CD4-positive, alpha-beta memory T cell (primary cell): Measurements from ENCODE around the gene HMX3. TPM values are rescaled to one million over a fixed set of nuclear protein-coding genes. Genes with fewer than 3 reads are reported as not detected.

Experiments used
- CTCF ChIA-PET: fragments of 350-600 bp; sonication (Branson Sonifier 250); formaldehyde crosslinking; loops from one replicate; lab custom pipeline; 2021; ENCODE audit warnings: inconsistent platforms; ENCODE audit not compliant: partially characterized antibody; lab: Charles Lee
- POLR2A ChIA-PET: fragments of 350-600 bp; sonication (Branson Sonifier 250); formaldehyde crosslinking; loops from one replicate; lab custom pipeline; 2021; ENCODE audit not compliant: partially characterized antibody; lab: Charles Lee
- DNase-seq, 5 donors: peaks; one replicate each; pipeline versions ENCODE4 v3.0.0 to v3.0.0-alpha.2; 2020 to 2022; ENCODE audit warnings: mixed read lengths in 1 of 5
- H3K27ac ChIP-seq: one replicate; pipeline ENCODE4 v1.7.0; 2013; ENCODE audit warnings: low read depth, low read length
- H3K27me3 ChIP-seq: 2 replicates; pipeline ENCODE4 v1.7.0; 2013; ENCODE audit warnings: mild to moderate bottlenecking, low read length, moderate library complexity; ENCODE audit not compliant: insufficient read depth
- H3K36me3 ChIP-seq: 2 replicates; pipeline ENCODE4 v1.7.0; 2013; ENCODE audit warnings: mild to moderate bottlenecking, low read length, moderate library complexity; ENCODE audit not compliant: insufficient read depth
- H3K4me1 ChIP-seq: 2 replicates; pipeline ENCODE4 v1.7.0; 2013; ENCODE audit warnings: mild to moderate bottlenecking, low read length, moderate library complexity; ENCODE audit not compliant: insufficient read depth
- H3K4me3 ChIP-seq, 2 donors: one replicate each; pipeline ENCODE4 v1.7.0; 2013; ENCODE audit warnings: low read length in 2 of 2, mild to moderate bottlenecking in 1 of 2
- H3K9me3 ChIP-seq, 2 donors: one replicate each; pipeline ENCODE4 v1.7.0; 2013; ENCODE audit warnings: low read length in 2 of 2, control low read depth in 1 of 2; ENCODE audit not compliant: control insufficient read depth in 1 of 2
- H3K27ac Mint-ChIP-seq, 7 donors: one replicate each; pipeline ENCODE4 v1.8.0; 2020 to 2021; ENCODE audit warnings: mixed read lengths in 7 of 7, mild to moderate bottlenecking in 6 of 7, inconsistent platforms in 3 of 7, moderate library complexity in 3 of 7
- H3K27me3 Mint-ChIP-seq, 2 donors: one replicate each; pipeline ENCODE4 v1.8.0; 2020 to 2021; ENCODE audit warnings: mixed read lengths in 2 of 2
- H3K36me3 Mint-ChIP-seq, 2 donors: one replicate each; pipeline ENCODE4 v1.8.0; 2020 to 2021; ENCODE audit warnings: mixed read lengths in 2 of 2, inconsistent platforms in 1 of 2, mild to moderate bottlenecking in 1 of 2
- H3K4me1 Mint-ChIP-seq, 4 donors: one replicate each; pipeline ENCODE4 v1.8.0; 2020 to 2021; ENCODE audit warnings: mixed read lengths in 4 of 4, mild to moderate bottlenecking in 1 of 4
- H3K4me3 Mint-ChIP-seq, 8 donors: one replicate each; pipeline ENCODE4 v1.8.0; 2020 to 2021; ENCODE audit warnings: mixed read lengths in 8 of 8, mild to moderate bottlenecking in 7 of 8, moderate library complexity in 6 of 8, inconsistent platforms in 3 of 8
- H3K9me3 Mint-ChIP-seq, 8 donors: one replicate each; pipeline ENCODE4 v1.8.0; 2020 to 2021; ENCODE audit warnings: mixed read lengths in 8 of 8, mild to moderate bottlenecking in 5 of 8, inconsistent platforms in 3 of 8, moderate library complexity in 1 of 8
- intact Hi-C: fragments of 100-400 bp; cut with micrococcal nuclease; formaldehyde crosslinking; loops from one replicate; pipeline ENCODE4 v1.15.1; 2023
- polyA plus RNA-seq, 2 donors: library from polyadenylated mRNA; unstranded; fragments of 300-500 nt; fragmentation: Illumina TruSeq; gene quantifications; one replicate each; pipeline ENCODE4 v1.2.3, GENCODE V29; 2021
- total RNA-seq, 2 experiments: library from RNA; stranded (reverse); gene quantifications; one replicate each; pipeline ENCODE4 v1.2.3, GENCODE V29; 2021

HMX3 gene
- total and polyA plus RNA-seq, 4 experiments from 2014 or later: not detected

DNA sequence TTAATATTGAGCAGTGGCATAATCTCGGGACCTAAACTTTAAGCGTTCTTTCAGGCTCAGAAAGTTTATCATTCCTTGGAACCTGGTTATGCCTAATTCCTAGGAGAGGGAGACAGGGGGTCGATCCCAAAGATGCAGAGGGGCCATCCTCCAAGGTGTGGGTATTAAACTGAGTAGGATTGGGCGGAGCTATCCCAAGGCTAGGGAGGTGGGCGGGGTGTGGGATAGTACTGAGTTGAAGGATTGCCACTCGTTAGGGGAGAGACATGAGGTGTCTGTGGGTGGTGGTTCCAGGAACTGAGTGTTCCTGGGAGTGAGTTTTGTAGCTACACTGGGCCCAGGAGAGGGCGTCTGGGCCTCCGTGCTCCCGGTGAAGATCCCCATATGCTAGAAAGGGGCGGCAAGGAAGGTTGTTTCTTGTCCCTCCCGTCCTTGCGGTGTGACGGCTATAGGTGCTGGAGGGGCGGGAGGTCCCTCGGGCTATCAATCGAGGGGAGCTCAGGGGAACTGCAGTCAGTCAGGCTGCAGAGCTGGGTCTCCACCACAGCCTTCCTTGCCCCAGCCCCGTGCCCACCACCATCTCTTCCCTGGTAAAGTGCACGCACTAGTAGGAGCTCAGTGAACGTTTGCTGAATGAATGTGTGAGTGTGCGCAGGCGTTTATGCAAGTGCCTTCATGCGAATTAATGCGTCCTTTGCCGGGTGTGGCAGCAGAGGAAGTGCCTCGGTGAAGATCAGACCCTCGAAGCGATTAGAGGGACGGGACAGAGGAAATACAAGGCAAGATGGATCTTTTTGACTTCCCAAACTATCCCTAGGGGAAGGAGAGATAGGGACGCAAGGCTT lies 9.1 kb downstream of the HMX3 start:
- H3K4me1 ChIP-seq: peaks cover 87% of the 10 kb centered on the region
- peak overlapping the region in 6 of 8 donors; percentile 15 to 68 (median 58) for H3K4me3 Mint-ChIP-seq
- DNase-seq: peak in 1 of 5 donors; percentile 24
- no peaks in the 10 kb centered on the region for H3K36me3 Mint-ChIP-seq
- H3K9me3 ChIP-seq: no peaks in the 10 kb centered on the region
- H3K9me3 Mint-ChIP-seq: peaks cover 0 to 5% (median 0%) of the 10 kb centered on the region in 8 donors
- peaks cover 90% of the 10 kb centered on the region for H3K27me3 ChIP-seq
- no peak overlapping the region for H3K4me3 ChIP-seq
- POLR2A ChIA-PET: interaction anchor here (2.4 to 2.5 kb wide), 2 partner anchors 9 to 97 kb away, joined by 7 to 10 read pairs; partner anchors contain the start of gene BUB3
- no peak overlapping the region for H3K27ac ChIP-seq
- CTCF ChIA-PET: interaction anchor here (0.8 to 1.6 kb wide), 6 partner anchors 9 to 580 kb away, joined by 3 to 8 read pairs (median 3); partner anchors contain the start of gene BUB3
- H3K27ac Mint-ChIP-seq: peak overlapping the region in 3 of 7 donors; percentile 5 to 13 (median 12)
- no peaks in the 10 kb centered on the region for H3K36me3 ChIP-seq
- peaks cover 67 to 73% of the 10 kb centered on the region in 2 donors for H3K27me3 Mint-ChIP-seq
- intact Hi-C loops: no loop called here
- H3K4me1 Mint-ChIP-seq: peaks cover 40 to 78% (median 57%) of the 10 kb centered on the region in 4 donors

DNA sequence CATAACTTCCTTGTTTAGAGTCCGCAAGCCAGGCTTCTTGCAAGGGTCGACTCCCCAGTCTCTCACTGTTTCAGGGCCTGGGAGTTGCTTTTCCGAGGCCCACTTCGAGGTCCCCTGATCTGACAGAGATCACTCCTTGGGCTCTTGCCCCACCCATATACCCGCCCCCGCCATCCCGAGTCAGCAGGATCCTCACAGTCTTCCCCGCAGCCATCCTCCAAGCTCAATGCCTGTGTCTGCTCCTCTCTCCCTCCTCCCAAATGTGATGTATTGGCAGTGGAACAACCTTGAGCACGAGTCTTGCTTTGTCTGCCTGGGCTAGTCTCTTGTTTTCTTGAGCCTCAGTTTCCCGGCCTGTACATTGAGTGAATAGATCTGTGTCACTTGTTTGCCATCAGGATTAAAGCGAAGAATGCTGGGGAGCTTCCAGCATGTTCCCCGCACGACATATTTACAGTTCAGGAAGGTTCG lies 9.8 kb downstream of the HMX3 start:
- Mint-ChIP-seq H3K9me3 (peaks cover 0 to 5% (median 0%) of the 10 kb centered on the region in 8 donors), H3K36me3 (no peaks in the 10 kb centered on the region), H3K4me3 (peak overlapping the region in 7 of 8 donors; percentile 9 to 67 (median 59)), H3K4me1 (peaks cover 40 to 78% (median 56%) of the 10 kb centered on the region in 4 donors), H3K27me3 (peaks cover 66 to 73% of the 10 kb centered on the region in 2 donors), H3K27ac (peak overlapping the region in 2 of 7 donors; percentile 12 to 13)
- ChIA-PET POLR2A (interaction anchor here (2.4 to 2.5 kb wide), 2 partner anchors 8 to 96 kb away, joined by 7 to 10 read pairs; partner anchors contain the start of gene BUB3), CTCF (interaction anchor here (0.8 to 1.6 kb wide), 5 partner anchors 8 to 580 kb away, joined by 3 to 8 read pairs (median 3); partner anchors contain the start of gene BUB3)
- intact Hi-C loops: no loop called here
- no peak overlapping the region for H3K27ac ChIP-seq
- peaks cover 88% of the 10 kb centered on the region for H3K27me3 ChIP-seq
- no peaks in the 10 kb centered on the region for H3K9me3 ChIP-seq
- no peak overlapping the region for H3K4me3 ChIP-seq
- no peaks in the 10 kb centered on the region for H3K36me3 ChIP-seq
- no peak for DNase-seq
- peaks cover 88% of the 10 kb centered on the region for H3K4me1 ChIP-seq

DNA sequence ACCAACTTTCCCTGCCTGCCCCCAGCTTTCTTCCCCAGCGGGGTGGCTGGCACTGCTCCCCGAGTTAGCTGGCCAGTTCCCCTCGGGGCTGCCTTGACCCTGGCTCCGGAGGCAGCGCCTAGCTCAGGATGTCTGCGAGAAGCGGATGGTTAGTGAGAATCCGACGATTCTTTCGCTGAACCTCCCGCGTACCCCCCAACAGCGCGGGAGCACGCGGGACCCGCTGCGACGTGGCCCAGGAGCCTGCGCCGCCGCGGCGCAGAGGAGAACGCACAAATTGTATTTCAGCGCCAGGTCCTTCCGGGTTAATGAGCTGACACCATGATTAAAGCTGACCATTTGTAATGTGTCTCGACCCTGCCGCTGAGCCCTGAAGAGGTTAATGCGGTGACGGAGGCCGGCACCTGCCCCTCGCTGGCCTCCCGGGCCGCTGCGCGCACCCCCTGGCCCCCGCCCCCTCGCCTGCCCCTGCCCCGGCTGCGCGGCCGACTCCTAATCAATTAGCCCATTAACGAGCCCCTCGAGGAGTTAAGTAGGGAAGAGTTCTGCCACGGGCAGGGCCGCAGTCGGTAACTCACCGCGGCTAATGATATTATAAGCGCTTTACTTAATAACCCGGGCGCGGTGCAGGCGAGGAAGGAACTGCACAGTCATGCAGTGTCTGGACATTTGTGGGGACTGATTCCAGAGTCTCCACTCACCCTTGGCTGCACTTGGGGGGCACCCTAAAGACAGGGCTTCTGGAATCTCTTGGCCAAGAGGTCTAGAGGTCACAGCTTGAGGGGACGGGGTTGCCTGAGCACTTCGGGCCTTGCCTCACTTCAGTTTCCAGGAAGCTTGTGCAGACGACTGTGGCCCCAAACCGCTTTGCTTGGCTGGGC lies 10.5 kb downstream of the HMX3 start:
- Mint-ChIP-seq H3K27ac (peak overlapping the region in 1 of 7 donors; percentile 66), H3K9me3 (peaks cover 0 to 5% (median 0%) of the 10 kb centered on the region in 8 donors), H3K27me3 (peaks cover 59 to 69% of the 10 kb centered on the region in 2 donors), H3K4me1 (peaks cover 40 to 78% (median 59%) of the 10 kb centered on the region in 4 donors), H3K36me3 (no peaks in the 10 kb centered on the region), H3K4me3 (peak overlapping the region in 6 of 8 donors; percentile 30 to 78 (median 62))
- Histone ChIP-seq H3K9me3 (no peaks in the 10 kb centered on the region), H3K36me3 (no peaks in the 10 kb centered on the region), H3K27ac (no peak overlapping the region), H3K27me3 (peaks cover 81% of the 10 kb centered on the region), H3K4me1 (peaks cover 91% of the 10 kb centered on the region), H3K4me3 (no peak overlapping the region)
- CTCF ChIA-PET: interaction anchor here (0.8 to 1.6 kb wide), 3 partner anchors 8 to 581 kb away, joined by 3 to 8 read pairs (median 3); partner anchors contain the start of gene BUB3
- POLR2A ChIA-PET: interaction anchor here (2.4 to 2.5 kb wide), 2 partner anchors 8 to 95 kb away, joined by 7 to 10 read pairs; partner anchors contain the start of gene BUB3
- DNase-seq: no peak
- intact Hi-C loops: no loop called here

DNA sequence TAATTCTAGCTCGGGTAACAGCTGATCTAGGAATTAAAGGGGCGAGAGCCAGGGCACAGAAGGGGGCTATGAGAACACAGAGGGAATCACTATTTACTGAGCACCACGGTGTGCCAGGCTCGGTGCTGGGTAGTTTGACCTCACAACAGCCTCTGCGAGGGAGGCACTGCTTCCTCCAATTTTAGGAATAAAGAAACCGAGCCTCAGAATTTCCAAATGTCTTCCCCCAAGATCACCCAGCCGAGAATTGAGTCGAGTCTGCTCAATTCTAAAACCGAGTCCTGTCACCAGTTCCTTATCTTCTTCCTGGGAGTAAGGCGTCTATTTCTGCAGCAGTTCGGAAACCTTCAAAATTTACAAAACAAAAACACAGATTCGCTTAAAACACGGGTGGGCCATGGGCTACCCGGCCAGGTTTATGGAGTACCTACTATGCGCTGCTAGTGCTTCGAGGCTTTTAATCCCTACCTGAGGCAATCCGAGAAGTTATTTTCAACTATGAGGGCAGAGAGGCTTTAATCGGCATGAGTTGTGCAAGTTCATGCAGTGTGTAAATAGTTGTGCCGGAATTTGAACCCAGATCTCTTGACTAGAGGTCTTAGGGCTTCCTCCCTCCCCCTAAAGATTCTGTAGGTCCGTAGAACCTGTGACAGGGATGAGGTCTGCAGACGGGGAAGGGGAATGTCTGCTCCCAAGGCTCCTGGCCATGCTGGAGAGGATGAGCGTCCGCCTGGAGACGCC lies 11.3 kb downstream of the HMX3 start:
- Mint-ChIP-seq H3K4me3 (peak overlapping the region in 6 of 8 donors; percentile 30 to 78 (median 55)), H3K36me3 (no peaks in the 10 kb centered on the region), H3K27ac (peak overlapping the region in 2 of 7 donors; percentile 3 to 66), H3K9me3 (peaks cover 0 to 5% (median 0%) of the 10 kb centered on the region in 8 donors), H3K4me1 (peaks cover 36 to 78% (median 61%) of the 10 kb centered on the region in 4 donors), H3K27me3 (peaks cover 54 to 65% of the 10 kb centered on the region in 2 donors)
- Histone ChIP-seq H3K27me3 (peaks cover 73% of the 10 kb centered on the region), H3K4me3 (no peak overlapping the region), H3K4me1 (peaks cover 92% of the 10 kb centered on the region), H3K36me3 (no peaks in the 10 kb centered on the region), H3K27ac (no peak overlapping the region), H3K9me3 (no peaks in the 10 kb centered on the region)
- DNase-seq: no peak
- intact Hi-C loops: no loop called here
- ChIA-PET CTCF (no interaction called here), POLR2A (no interaction called here)

DNA sequence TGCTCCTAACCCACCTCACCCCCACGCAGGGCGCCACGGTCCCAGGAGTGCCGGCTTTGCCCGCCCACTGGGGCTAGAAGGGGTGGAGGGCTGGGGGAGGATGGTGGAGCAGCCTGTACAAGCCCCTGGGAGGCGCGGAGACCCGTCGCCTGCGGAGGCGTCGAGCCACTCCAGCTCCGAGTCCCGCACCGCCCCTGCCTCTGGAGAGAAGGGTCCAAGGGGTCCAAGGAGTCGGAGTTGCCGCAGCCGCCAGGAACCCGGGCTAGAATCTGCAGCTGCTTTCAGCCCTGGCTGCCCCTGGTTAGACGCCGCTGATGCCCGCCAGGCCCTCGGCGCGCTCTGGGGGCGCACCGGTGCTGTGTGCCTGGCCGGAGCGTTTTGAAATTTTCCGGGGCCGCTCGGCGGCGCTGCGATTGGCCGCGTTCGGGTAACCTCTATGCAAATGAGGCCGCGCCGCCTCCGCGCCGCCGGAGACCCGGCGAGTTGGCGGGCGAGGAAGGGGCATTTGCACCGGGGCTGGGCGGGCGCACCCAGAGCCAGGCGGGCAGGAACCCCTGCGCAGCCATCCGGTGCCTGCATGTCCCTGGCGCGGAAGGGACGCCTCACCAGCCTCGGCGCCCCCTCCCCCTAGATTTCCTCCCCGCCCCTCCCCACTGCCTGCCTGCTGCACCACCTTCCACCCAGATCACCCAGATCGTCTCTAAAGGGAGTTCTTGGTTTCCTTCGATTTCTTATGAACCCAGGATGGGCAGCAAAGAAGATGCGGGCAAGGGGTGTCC lies 12.1 kb downstream of the HMX3 start, which contains the start of gene HMX2:
HMX2 (plus strand) TSS at position 502 of the 779 bp plus-strand sequence; CDS start at position 745, 243 bp downstream.
- intact Hi-C loops: no loop called here
- H3K27ac Mint-ChIP-seq: peak within 1 kb of the TSS in 2 of 7 donors; percentile 3 to 66

More for the DNA sequence above, 12.1 kb downstream of the HMX3 start, which contains the start of gene HMX2:
- H3K27ac ChIP-seq: no peak within 1 kb of the TSS
- ChIA-PET CTCF (no interaction called here), POLR2A (interaction anchor here (2.1 kb wide), 1 partner anchor 95 kb away, joined by 9 read pairs; no protein-coding TSS in a partner anchor)
- H3K4me1 ChIP-seq: peaks cover 85% of the 10 kb centered on the region
- Mint-ChIP-seq H3K4me3 (peak within 1 kb of the TSS; percentile 62 to 88 (median 78)), H3K4me1 (peaks cover 36 to 74% (median 59%) of the 10 kb centered on the region in 4 donors), H3K9me3 (peaks cover 0 to 5% (median 0%) of the 10 kb centered on the region in 8 donors), H3K36me3 (no peaks in the 10 kb centered on the region), H3K27me3 (peaks cover 51 to 59% of the 10 kb centered on the region in 2 donors)
- H3K9me3 ChIP-seq: no peaks in the 10 kb centered on the region
- peaks cover 66% of the 10 kb centered on the region for H3K27me3 ChIP-seq
- H3K4me3 ChIP-seq: peak within 1 kb of the TSS in 1 of 2 donors; percentile 29
- peak in 3 of 5 donors; percentile 28 to 48 (median 33) for DNase-seq
- no peaks in the 10 kb centered on the region for H3K36me3 ChIP-seq
